HG02798 (cell line): ENCODE measurements around the gene FAM181A.

Experiments
- ATAC-seq: cut with Tn5 transposase; IDR thresholded peaks from one replicate; pipeline ENCODE4 v1.9.1; 2021; ENCODE audit warnings: mild to moderate bottlenecking; ENCODE audit not compliant: unreplicated experiment, poor library complexity

The FAM181A gene

GRCh38 chr14:93927800-93928145 is 629 bp downstream of the FAM181A start:
- no peak for ATAC-seq

- ATAC-seq = no peak
Observed at GRCh38 chr14:93928184-93929047, 1.3 kb downstream of the FAM181A start.

GRCh38 chr14:93929048-93929535 is 1.9 kb downstream of the FAM181A start:
- ATAC-seq = no peak

GRCh38 chr14:93929657-93930056 is 2.5 kb downstream of the FAM181A start:
- ATAC-seq = no peak

- no peak for ATAC-seq
Observed at GRCh38 chr14:93930296-93930988, 3.3 kb downstream of the FAM181A start.

- no peak for ATAC-seq
Observed at GRCh38 chr14:93930989-93931307, 3.8 kb downstream of the FAM181A start.

GRCh38 chr14:93932642-93933041 is 5.5 kb downstream of the FAM181A start:
- no peak for ATAC-seq

- ATAC-seq = no peak
Observed at GRCh38 chr14:93935213-93935612, 8.1 kb downstream of the FAM181A start.

GRCh38 chr14:93936245-93936644 is 9.1 kb downstream of the FAM181A start:
- no peak for ATAC-seq

GRCh38 chr14:93936926-93937325 is 9.8 kb downstream of the FAM181A start:
- no peak for ATAC-seq

GRCh38 chr14:93937519-93937918 is 10.4 kb downstream of the FAM181A start:
- no peak for ATAC-seq

GRCh38 chr14:93938751-93939303 is 11.7 kb downstream of the FAM181A start:
- ATAC-seq = no peak

- peak; percentile 93 for ATAC-seq
Observed at GRCh38 chr14:93939304-93940229, 12.4 kb downstream of the FAM181A start.

- no peak for ATAC-seq
Observed at GRCh38 chr14:93940437-93940836, 13.3 kb downstream of the FAM181A start.

- no peak for ATAC-seq
Observed at GRCh38 chr14:93941293-93941910, 14.3 kb downstream of the FAM181A start.

- no peak for ATAC-seq
Observed at GRCh38 chr14:93943052-93943451, 15.9 kb downstream of the FAM181A start.

- no peak for ATAC-seq
Observed at GRCh38 chr14:93943930-93944329, 16.8 kb downstream of the FAM181A start.

GRCh38 chr14:93944348-93945069 is 17.4 kb downstream of the FAM181A start:
- no peak for ATAC-seq

- no peak for ATAC-seq
Observed at GRCh38 chr14:93945070-93945399, 17.9 kb downstream of the FAM181A start.
